Retinal pigment epithelial cell (primary cell): ENCODE data around the gene PTPRN2.

ENCODE experiments used
- DNase-seq: peaks from one replicate; pipeline ENCODE4 v3.0.0-alpha.2; 2010; ENCODE audit warnings: low read depth
- H3K4me3 ChIP-seq: 2 replicates; pipeline ENCODE4 v1.5.1; 2011; ENCODE audit warnings: mild to moderate bottlenecking, low read length, control low read depth, moderate library complexity
- CTCF ChIP-seq: conservative IDR thresholded peaks from 2 replicates; pipeline ENCODE4 v1.5.1; 2011; ENCODE audit warnings: low read depth, low read length, control low read depth, inconsistent platforms

The PTPRN2 gene

GRCh38 chr7:157754416-157754790, 833.2 kb downstream of the PTPRN2 start:
- TF ChIP-seq CTCF, result no peak
- no peak for DNase-seq
- no peak overlapping the region for H3K4me3 ChIP-seq

DNA sequence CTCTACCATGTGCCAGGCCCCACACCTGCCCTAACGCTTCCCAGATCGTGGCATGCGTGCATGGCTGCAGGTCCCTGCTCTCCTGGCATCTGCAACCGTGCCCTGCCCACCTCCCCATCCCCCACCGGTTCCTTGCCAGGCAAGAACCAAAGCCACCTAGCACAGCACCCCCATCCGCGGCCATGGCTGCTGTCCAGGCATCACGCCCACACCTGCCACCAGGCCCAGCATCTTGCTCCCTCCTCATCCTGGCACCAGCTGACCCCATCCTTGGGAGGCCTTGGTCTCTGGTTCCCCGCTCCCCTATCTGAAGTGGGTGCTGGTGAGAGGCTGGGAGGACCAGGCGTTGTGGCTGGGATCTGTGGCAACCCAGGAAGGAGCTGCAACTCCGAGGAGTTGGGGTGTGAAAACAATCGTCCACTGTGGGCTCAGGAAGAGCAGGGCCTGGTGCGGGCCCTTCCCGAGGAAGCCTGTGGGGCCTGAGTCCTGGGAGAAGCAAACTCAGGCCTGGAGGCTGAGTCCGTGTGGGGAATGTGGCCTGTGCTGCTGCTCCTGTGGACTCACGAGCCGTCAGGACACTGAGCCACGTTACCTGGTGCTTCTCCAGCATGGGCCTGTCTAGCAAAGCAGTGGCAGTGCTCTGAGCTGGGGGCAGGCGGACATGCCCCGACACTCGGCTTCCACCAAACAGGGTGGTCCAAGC, 833.8 kb downstream of the PTPRN2 start:
- TF ChIP-seq CTCF, result no peak
- no peak for DNase-seq
- H3K4me3 ChIP-seq, result no peak overlapping the region

- no peak for DNase-seq
- no peak overlapping the region for H3K4me3 ChIP-seq
- no peak for TF ChIP-seq CTCF
Measured at GRCh38 chr7:157752832-157753291, 834.8 kb downstream of the PTPRN2 start.

- DNase-seq, result no peak
- H3K4me3 ChIP-seq, result no peak overlapping the region
- no peak for TF ChIP-seq CTCF
Measured at GRCh38 chr7:157751951-157752673, 835.5 kb downstream of the PTPRN2 start.

DNA sequence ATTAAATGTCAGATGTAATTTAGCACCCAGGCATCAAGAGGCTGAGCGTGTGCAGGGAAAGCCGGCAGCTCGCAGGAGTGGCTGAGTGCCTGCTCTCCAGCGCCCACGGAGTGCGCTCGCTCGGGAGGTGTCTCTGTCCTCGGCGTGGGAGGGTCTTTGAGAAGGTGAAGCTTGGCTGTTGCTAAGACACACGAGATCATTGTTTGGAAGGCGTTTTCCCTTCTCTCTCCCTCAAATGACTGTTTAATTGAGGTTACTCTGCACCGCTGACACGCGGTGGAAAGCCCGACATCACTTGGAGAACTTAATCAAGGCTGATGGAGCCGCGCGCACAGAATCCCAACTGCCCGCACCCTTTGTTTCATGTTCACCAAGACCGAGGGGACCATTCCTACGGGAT, 836.2 kb downstream of the PTPRN2 start:
- no peak for TF ChIP-seq CTCF
- DNase-seq, result no peak
- no peak overlapping the region for H3K4me3 ChIP-seq

- TF ChIP-seq CTCF, result no peak
- DNase-seq, result no peak
- H3K4me3 ChIP-seq, result no peak overlapping the region
Measured at GRCh38 chr7:157750291-157750690, 837.3 kb downstream of the PTPRN2 start.
